ENCODE measurements around the gene ITSN2.
"Not testable (repeated sequence)": the region's sequence is repeated elsewhere in the genome, so short reads cannot be mapped to it uniquely, and the experiment has no call there.

The ITSN2 gene

DNA sequence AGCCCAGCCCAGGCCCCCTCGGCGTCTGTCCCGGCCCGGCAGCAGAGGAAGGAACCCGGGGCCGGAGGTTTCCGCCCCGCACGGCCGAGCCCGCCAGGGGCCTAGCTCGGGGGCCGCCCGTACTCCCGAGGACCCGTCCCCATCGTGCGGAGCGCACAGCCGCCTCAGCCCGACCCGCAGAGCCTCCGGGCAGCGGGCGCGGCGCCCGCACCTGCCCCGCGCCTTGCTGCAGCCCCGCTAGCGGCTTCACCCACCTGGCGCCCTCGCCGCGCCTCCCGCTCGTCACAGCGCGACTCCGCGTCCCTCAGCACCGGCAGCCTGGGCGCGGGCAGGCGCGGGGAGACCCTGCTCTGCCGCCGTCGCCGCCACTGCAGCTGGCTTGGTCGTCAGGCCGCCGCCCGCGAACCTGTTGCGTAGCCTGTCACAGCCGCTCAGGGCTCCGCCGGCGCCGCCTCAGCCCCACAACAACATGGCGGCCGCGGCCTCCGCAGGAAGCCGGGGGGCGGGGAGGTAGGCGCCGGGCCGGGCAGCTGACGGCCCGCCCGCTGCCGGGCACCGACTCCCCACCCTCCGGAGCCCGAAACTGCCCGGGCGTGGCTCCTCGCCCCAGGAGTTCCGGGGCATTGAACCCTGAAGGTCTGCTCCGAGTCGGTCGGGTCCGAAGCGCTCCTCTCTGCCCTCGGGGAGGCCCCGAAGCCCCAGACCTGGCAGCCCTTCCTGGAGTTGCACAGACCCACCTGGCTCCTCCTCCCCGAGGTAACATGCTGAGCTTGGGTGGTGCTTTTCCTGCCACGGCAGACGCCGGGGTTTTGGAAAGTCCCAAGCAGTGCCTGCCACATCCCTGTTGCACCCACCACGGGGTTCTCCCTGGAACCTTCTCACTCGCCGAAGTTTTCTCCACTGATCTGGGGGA, at the start of gene ITSN2:
Gene ITSN2 (minus strand): TSS at position 487 of the 913 bp plus-strand sequence. CDS start 32,454 bp downstream, outside the sequence.
- peak; percentile 81 to 88 for DNase-seq

DNA sequence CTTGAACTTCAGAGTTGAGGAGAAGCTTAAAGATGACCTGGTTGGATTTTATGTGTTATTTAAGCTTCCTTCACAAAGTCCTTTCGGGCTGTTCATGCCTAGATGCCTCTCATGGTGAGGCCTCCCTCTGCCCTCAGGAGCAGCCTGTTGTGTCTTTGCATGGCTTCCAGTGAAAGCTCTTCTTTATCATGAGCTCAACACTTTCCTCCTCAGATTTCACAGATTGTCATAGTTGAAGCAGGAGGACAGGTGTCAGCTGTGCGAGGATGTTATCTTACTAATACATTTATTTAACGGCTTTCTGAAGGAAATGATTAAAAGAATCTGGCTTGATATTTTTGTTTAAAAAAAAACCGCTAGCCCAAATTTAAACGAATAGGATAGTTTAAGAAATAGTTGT, 48.8 kb upstream of the ITSN2 start:
- DNase-seq, result no peak

DNA sequence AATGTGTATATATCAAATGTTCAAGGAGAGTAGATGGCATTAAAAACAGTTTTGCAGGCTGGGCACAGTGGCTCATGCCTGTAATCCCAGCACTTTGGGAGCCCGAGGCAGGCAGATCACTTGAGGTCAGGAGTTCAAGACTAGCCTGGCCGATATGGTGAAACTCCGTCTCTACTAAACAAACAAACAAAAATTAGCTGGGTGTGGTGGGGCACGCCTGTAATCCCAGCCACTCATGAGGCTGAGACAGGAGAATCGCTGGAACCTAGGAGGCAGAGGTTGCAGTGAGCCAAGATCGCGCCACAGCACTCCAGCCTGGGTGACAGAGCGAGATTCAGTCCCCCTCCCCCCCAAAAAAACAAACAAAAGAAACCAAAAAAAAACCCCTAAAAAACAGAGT, 48.4 kb upstream of the ITSN2 start:
- not testable (repeated sequence) for DNase-seq

DNA sequence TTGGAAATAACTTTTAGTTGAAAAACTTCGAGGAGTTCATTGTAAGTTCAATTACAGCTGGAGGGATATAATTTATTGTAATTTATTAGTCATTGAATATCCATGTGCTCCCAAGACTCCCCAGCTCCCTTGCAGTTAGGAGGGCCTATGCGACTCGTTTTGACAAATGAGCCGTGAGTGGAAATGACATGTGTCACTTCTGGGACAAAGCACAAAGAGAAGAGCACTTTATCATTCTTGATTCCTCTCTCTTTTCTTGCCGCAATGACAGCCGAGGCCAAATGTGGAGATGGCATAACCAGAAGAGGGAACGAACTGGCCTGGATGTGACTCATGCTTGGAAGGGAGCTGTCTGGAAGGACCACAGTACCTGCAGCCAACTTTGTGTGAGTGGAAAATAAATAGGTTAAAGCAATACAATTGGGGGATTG, 44.2 kb upstream of the ITSN2 start:
- no peak for DNase-seq

DNA sequence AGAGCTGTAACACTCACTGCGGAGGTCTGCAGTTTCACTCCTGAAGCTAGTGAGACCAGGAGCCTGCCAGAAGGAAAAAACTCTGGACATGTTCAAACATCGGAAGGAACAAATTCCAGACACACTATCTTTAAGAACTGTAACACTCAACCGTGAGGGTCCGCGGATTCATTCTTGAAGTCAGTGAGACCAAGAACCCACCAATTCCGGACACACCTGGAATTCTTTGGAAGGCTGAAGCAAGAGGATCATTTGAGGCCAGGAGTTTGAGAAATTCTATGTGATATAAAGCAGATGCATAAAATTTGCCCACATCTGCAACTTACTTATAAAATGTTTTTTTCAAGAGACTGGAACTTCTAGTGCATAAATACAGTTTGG, 43.5 kb upstream of the ITSN2 start:
- no peak for DNase-seq

DNA sequence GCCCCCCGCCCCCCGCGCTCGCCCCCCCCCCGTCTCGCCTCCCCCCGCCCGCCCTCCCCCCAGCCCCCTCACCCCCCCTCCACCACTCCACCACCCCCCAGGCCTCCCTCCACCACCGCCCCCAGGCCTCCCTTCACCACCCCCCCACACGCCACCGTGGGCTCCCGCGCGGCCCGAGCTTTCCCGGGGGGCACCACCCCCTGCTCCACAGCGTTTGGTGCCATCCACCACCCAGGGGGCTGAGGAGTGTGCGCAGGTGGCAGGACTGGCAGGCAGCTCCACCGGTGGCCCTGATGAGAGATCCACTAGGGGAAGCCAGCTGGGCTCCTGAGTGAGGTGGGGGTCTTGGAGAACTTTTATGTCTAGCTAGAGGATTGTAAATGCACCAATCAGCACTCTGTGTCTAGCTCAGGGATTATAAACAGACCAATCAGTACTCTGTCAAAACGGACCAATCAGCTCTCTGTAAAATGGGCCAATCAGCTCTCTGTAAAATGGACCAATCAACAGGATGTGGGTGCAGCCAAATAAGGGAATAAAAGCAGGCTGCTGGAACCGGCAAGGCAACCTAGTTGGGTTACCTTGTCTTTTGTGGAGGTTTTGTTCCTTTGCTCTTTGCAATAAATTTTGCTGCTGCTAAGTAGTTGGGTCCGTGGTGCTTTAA, 43.0 kb upstream of the ITSN2 start:
- DNase-seq, result no peak

DNA sequence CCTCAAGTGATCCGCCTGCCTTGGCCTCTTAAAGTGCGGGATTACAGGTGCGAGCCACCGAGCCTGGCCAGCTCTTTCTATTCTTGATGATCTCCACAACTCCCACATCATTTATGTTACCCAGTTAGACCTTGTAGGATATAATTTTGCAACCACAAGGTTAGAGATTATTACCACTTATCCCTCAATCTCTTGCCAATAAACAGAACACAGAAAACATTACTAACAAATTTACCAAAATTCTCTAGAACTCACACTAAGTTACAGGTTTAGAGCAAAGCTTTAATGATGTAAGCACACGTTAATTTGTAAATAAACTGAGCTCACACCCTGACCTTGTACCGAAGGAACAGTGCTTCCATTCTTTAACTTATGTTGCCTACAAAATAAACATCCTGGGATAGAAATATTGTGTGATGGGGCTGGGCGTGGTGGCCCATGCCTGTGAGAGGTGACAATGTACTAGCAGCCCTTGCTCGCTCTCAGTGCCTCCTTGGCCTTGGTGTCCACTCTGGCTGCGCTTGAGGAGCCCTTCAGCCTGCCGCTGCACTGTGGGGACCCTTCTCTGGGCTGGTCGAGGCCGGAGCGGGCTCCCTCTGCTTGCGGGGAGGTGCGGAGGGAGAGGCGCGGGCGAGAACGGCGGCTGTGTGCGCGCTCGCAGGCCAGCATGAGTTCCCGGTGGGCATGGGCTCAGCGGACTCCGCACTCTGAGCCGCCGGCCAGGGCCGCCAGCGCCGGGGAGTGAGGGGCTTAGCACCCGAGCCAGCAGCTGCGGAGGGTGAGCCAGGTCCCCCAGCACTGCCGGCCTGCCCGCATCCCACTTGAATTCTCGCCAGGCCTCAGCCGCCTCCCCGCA, 42.1 kb upstream of the ITSN2 start:
- no peak for DNase-seq

DNA sequence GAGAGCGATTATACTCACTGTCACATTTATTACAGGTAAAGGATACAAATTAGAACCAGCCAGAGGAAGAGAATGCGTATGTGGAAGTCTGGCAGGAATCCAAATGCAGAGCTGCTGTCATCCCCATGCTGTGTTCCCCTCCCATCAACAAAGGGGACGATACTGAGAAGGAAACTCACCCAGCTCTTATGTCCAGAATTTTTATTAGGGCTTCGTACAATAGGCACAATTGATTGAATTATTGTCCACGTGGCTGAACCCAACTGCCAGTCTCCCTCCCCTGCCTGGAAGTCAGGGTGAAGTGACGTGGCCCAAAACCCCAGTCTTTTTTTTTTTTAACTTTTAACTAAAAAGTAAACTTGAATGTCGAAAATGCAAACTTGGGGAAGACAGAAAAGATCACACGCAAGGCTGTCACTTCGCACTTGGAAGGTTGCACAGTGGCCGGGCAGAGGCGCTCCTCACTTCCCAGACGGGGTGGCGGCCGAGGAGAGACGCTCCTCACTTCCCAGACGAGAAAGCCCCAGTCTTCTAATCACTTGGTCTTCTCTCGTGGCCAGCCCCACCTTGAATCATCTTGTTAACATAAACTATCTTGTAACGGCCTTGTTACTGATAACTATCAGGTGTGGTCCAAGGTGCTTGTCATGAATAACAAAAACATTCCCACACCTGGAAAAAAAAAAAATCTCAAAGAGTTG, 40.0 kb upstream of the ITSN2 start:
- DNase-seq, result no peak

DNA sequence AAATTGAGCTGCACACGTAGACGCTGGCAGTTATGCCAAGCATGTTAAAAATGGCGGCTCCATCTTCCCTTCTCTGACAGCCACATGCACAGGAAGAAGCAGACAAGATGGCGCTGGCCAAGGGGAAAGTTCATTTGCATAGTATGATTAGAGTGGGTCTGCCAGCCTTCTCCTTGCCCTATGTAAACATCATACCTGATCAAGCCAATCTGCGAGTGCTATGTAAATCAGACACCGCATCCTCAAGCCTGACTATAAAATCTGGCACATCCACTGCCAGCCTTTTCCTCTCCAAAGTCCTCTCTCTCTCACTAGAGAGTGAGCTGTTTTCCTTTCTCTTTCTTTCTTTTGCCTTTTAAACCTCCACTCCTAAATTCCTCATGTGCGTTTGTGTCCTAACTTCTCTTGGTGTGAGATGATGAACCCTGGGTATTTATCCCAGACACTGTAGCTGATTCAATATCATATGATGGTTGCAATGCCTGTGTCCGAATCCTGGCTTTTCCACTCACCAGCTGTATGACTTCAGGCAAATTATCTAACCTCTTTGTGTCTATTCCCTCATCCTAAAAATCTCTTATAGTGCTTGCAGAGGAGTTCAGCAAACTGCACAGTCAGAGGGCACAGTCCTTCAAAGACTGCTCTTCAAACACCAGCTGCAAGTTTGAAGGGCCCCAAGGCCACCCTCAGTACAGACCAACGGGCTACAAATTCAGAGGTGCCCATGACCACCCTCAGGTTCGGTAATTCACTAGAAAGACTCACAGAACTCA, 39.3 kb upstream of the ITSN2 start:
- no peak for DNase-seq

DNA sequence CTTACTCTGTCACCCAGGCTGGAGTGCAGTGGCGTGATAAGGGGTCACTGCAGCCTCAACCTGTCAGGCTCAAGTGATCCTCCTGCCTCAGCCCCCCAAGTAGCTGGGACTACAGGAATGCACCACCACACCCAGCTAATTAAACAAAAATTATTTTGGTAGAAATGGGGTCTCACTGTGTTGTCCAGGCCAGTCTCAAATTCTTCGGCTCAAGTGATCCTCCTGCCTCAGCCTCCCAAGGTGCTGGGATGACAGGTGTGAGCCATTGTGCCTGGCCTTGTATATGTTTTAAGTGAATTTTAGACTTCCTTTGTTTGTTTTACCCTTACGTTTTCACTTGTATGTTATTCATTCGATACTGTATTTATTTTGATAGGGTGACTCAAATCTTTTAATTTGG, 34.7 kb upstream of the ITSN2 start:
- no peak for DNase-seq

DNA sequence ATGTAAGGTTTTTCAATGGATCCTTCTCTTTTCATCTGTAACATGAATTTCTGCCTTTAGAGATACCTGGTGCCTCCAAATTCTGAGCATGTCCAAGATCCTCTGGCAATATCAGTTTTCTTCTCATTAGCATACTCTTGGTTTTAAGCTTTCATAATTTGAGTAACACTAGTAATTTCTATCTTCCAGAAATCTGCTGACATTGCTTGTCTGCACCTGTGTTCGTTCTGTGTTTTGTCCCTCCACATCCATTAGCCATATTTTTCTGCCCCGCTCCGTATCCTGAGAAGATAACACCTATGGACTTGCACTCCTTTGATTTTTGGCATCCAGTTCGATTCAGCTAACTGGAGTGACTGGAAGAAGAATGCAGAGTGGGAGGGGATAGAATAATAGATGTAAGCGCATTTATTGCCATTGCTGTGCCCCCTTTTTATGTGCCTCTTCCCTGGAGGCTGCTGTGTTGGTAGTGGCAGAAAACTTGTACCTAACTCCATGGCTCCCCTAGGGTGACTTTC, 32.3 kb upstream of the ITSN2 start:
- no peak for DNase-seq

DNA sequence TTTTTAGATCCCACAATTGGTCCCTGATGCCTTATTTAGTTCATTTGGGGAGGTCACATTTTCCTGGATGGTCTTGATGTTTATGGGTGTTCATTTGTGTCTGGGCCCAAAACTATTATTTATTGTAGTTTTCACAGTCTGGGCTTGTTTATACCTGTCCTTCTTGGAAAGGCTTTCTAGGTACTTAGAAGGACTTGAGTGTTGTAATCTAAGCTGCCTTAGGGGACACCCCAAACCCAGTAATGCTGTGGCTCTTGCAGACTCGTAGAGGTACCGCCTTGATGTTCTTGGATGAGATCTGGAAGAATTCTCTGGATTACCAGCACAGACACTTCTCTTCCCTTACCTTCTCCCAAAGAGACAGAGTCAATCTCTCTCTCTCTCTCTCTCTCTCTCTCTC, 25.0 kb upstream of the ITSN2 start:
- DNase-seq, result no peak

DNA sequence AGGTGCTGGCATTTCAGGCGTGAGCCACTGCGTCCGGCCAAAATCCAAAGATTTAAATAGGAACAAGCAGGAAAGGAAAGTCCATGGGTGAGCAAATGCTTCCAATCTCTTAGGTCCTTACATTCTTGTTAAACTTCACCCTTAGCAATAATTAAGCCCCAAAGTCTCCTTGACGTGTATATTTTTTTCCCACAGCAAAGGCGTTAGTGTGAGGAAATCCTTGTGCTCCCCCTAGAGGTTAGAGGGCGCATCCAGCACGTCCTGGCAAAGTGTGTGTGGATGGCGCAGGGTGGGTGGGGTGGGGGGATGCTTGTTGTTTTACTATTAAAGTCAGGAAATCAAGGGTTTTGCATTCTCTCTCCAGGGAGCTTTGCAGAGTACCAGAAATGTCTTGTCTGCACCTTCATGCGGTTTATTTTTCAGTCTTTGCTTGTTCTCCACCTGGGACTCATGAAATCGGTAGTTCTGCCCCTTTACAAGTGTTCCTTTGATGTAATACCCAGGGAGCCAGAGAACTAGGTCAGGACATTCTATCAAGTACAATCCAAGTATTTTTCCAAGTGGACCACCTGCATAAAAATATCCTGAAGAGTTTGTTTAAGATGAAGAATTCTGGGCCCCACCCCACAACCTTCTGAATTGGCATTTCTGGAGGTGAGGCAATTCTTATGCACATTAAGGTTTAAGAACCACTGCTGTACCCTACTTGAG, 22.2 kb upstream of the ITSN2 start:
- peak; percentile 40 to 70 for DNase-seq

DNA sequence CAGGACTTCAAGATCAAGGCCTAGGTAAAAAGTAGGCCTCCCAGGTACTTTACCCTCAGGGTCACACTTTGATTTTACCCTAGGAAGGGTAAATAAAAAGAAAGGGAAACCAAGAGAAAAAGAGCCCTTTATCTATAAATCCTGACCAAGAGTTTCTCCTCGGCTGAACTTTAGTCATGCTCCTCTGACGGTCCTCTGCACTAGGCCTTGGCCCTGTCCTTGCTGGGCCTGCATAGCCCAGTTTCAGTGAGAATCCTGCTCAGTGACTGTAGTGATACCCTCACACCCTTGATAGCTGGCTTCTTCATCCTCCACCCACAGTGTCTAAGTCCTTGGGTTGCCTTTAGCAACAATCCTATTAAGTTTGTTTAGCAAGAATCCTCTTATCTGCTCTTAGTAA, 20.5 kb upstream of the ITSN2 start:
- DNase-seq, result no peak

DNA sequence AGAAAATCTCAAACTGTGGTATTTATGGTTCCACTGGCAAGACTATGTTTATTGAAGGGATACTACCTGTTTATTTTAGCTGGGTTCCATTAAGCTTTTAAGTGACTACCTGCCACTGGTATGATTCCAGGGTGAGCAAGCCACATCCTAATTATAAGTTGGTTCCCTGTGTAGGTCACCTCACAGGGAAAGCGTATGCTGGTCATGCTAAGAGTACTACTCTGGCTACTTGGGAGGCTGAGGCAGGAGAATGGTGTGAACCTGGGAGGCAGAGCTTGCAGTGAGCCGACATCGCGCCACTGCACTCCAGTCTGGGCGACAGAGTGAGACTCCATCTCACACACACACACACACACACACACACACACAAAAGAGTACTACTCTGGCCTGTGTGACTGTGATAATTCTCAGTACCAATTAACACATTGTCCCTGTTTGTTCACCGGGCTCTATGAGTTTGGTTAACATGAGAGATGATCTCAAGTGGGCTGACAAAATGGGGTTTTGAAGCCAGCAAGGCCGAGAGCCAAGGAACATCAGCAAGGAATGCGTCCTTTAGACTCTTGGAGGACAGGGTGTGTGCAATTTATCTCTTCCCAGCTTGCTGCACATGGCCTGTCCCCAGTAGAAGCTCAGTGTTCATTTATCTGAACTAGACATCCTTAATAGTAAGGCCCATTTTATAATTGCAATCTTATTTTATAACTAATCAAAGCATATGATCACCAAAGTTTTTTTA, 15.2 kb upstream of the ITSN2 start:
- no peak for DNase-seq

DNA sequence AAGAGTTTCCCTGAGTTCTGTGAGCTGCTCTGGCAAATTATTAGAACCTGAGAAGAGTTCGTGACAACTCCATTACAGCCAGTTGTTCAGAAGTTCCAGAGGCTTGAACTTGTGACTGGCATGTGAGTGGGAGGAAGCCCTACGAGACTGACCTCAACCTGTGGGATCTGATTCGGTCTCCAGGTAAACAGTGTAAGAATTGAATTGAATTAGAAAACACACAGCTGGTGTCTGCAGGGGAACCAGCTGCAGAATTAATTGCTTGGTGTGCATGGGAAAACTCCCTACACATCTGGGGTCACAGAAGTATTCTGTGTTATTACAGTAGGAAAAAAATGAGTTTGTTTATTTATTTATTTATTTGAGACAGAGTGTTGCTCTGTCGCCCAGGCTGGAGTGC, 14.0 kb upstream of the ITSN2 start:
- no peak for DNase-seq

DNA sequence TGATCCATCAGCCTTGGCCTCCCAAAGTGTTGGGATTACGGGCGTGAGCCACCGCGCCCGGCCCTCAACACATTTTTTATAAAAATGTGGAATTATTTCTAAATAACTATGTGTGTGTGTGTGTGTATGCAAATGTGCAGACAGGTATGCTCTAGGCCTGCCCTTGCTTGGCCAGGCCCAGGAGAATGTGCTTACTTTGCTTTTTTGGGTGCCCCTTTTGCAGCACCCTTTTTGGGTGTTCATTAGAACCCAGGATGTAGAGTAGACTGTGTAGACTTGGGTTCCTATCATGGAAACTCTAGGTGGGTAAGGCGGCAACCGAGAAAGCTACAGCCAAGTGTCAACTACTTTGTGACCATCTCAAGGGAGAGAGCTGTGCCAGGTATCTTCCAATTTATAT, 11.7 kb upstream of the ITSN2 start:
- no peak for DNase-seq

DNA sequence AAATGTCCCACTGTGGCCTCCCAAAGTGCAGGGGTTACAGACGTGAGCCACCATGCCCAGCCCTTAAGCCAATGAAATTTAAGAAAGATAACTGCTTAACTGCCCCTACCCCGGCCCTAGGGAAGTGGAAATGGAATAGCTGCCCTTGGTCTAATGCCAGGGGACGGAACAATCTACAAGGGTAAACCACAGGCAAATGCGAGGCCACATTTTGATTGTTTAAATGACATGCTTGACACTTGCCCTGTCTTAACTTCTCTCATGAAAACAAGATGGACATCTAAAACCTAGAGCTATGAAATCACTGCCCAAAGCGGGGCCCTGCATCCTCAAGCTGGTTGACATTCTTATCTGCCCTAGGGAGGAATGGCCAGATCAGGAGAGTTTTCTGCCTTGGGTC, 5.5 kb upstream of the ITSN2 start:
- no peak for DNase-seq

DNA sequence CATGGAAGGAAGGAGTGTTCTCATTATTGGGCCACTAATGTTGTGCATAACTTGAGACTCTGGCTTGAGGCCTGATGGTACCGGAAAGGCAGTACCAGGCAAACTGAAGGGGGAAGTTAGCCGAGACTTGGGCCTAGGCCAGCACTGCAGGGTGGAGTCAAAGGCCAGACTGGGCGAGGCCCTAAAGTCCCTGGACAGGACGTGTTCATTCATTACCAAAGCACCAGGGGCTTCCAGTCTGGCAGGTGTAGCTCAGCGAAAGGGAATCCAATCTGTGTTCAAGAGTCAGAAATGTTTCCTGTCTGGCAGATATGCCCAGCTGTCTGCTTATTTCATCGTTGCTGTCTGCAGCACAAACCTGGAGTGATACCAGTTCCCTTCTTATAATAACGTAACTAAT, 4.7 kb upstream of the ITSN2 start:
- DNase-seq, result no peak

DNA sequence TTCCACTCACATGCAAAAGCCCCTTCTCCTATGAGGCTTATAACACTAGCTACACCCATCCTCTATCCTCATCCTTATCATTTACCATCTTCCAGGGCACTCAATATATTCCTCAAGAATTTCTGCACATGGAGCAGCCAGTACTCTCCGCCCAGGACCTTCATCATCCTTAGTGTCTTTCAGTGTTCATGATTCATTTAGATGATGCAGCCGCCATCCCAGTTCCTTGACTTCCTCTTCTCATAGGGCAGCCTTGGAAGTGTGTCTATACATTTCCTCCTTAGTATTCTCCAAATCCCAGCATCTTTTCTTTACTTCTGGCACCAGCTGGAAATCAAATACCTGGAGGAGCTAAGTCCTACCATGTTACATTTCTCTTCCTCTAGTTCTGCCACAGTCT, 3.0 kb upstream of the ITSN2 start:
- DNase-seq, result no peak
